BJ (cell line): Measurements from ENCODE around the gene GATB. TPM values are rescaled to one million over a fixed set of nuclear protein-coding genes. Genes with fewer than 3 reads are reported as not detected.

ENCODE experiments used
- CTCF ChIA-PET: fragments of 350-600 bp; formaldehyde crosslinking; extraction: SDS; loops from one replicate; lab custom pipeline; 2021; ENCODE audit warnings: antibody characterized with exemption, inconsistent platforms; lab: Yijun Ruan, JAX
- POLR2A ChIA-PET: fragments of 300-600 bp; sonication (Branson Sonifier 250); formaldehyde crosslinking; extraction: SDS; loops from one replicate; lab custom pipeline; 2021; ENCODE audit warnings: antibody characterized with exemption; lab: Charles Lee
- DNase-seq: peaks from one replicate; pipeline ENCODE4 v3.0.0-alpha.2; 2011; ENCODE audit warnings: low read depth
- H3K27me3 ChIP-seq: 2 replicates; pipeline ENCODE4 v1.6.0; 2011; ENCODE audit warnings: low read length; ENCODE audit not compliant: control insufficient read depth, insufficient read depth
- H3K36me3 ChIP-seq: 2 replicates; pipeline ENCODE4 v1.5.1; 2011; ENCODE audit warnings: low read length; ENCODE audit not compliant: control insufficient read depth, insufficient read depth
- H3K4me3 ChIP-seq: 2 replicates; pipeline ENCODE4 v1.5.1; 2011; ENCODE audit warnings: low read depth, mild to moderate bottlenecking, control low read depth, low read length
- polyA plus RNA-seq: library from polyadenylated mRNA; depleted of rRNA; stranded (reverse); fragments of >200 nt; gene quantifications from 2 replicates; pipeline ENCODE4 v1.2.3, GENCODE V29; 2011
- TF ChIP-seq, protein P1 (sequence below): IDR thresholded peaks from 2 replicates; pipeline ENCODE4 v1.5.1; 2011; ENCODE audit warnings: low read depth, mild to moderate bottlenecking, control low read depth, inconsistent platforms, low read length, moderate library complexity; ENCODE audit not compliant: insufficient read depth

The GATB gene
- polyA plus RNA-seq, 1 experiment: 20.5 TPM

DNA sequence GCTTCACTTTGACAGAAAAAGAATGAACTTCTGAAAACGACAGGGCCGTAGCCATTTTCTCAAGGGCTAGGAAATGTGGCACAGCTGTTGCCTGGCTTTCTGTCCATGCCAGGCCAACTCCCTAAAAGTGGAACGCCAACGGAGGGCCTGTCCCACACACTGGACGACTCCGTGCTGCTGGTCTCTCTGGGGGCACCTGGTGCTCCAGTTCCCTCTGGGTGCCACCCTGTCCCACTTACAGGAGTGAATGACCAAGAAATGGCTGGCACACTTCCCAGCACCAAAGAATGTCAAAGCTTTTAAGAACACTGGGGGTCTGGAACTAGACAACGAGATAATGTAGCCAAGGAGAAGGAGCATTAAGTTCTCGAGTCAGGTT lies 40.9 kb downstream of the GATB start:
- DNase-seq: no peak
- no peaks in the 10 kb centered on the region for H3K27me3 ChIP-seq
- ChIA-PET POLR2A (interaction anchor here (0.5 kb wide), 1 partner anchor 612 kb away, joined by 5 read pairs; no protein-coding TSS in a partner anchor), CTCF (no interaction called here)
- TF ChIP-seq, protein P1, sequence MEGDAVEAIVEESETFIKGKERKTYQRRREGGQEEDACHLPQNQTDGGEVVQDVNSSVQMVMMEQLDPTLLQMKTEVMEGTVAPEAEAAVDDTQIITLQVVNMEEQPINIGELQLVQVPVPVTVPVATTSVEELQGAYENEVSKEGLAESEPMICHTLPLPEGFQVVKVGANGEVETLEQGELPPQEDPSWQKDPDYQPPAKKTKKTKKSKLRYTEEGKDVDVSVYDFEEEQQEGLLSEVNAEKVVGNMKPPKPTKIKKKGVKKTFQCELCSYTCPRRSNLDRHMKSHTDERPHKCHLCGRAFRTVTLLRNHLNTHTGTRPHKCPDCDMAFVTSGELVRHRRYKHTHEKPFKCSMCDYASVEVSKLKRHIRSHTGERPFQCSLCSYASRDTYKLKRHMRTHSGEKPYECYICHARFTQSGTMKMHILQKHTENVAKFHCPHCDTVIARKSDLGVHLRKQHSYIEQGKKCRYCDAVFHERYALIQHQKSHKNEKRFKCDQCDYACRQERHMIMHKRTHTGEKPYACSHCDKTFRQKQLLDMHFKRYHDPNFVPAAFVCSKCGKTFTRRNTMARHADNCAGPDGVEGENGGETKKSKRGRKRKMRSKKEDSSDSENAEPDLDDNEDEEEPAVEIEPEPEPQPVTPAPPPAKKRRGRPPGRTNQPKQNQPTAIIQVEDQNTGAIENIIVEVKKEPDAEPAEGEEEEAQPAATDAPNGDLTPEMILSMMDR: no peak
- no peak overlapping the region for H3K4me3 ChIP-seq
- peaks cover 2% of the 10 kb centered on the region; the same call in 1 of the 2 replicates for H3K36me3 ChIP-seq

GRCh38 chr4:151718984-151719955 lies 41.5 kb downstream of the GATB start:
- Histone ChIP-seq H3K4me3 (no peak overlapping the region), H3K36me3 (peaks cover 2% of the 10 kb centered on the region; the same call in 1 of the 2 replicates), H3K27me3 (no peaks in the 10 kb centered on the region)
- ChIA-PET CTCF (no interaction called here), POLR2A (no interaction called here)
- TF ChIP-seq, protein P1: no peak
- DNase-seq: no peak

DNA sequence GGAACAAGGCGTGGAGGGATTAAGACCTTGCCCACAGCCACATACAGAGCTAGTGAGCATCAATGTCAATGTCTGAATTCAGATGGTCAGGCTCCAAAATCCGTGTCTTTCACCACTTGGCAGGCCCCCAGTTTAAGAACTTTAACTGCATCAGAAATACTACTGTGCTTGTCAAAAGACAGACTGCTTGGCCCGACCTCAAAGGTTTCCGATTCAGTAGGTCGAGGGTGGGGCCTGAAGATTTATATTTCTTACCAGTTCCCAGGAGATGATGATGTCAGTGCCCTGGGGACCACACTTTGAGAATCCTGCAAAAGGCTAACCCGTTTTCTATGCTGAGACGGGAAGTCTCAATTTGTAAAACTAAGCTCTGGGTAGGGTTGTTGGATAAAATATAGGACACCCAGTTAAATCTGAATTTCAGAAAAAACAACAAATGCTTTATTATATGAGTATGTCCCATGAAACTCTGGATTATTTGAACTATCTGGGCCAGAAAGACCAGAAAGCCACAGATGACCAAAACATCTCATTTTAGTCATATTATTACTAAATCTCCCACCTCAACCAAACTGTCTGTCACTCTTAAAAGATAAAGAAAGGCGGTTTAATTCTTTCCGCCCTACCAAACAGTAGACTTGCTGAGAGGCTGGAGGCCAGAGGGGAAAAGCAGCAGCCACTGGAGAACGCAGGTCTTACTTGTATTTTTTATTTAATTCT lies 42.7 kb downstream of the GATB start:
- TF ChIP-seq, protein P1: no peak
- DNase-seq: no peak
- H3K4me3 ChIP-seq: no peak overlapping the region
- H3K36me3 ChIP-seq: peaks cover 3% of the 10 kb centered on the region; the same call in 1 of the 2 replicates
- no peaks in the 10 kb centered on the region for H3K27me3 ChIP-seq
- ChIA-PET CTCF (interaction anchor here (1.2 kb wide), 1 partner anchor 14 kb away, joined by 3 read pairs; no protein-coding TSS in a partner anchor), POLR2A (no interaction called here)

GRCh38 chr4:151717314-151717713 lies 43.5 kb downstream of the GATB start:
- Histone ChIP-seq H3K4me3 (no peak overlapping the region), H3K27me3 (no peaks in the 10 kb centered on the region), H3K36me3 (peaks cover 3% of the 10 kb centered on the region; the same call in 1 of the 2 replicates)
- TF ChIP-seq, protein P1: no peak
- POLR2A ChIA-PET: no interaction called here
- CTCF ChIA-PET: interaction anchor here (1.1 to 1.2 kb wide), 2 partner anchors 14 to 36 kb away, joined by 3 to 4 read pairs; no protein-coding TSS in a partner anchor
- no peak for DNase-seq
